K562 (cell line): ENCODE results near the gene PLXNA3. TPM values are rescaled to one million over a fixed set of nuclear protein-coding genes. Genes with fewer than 3 reads are reported as not detected.

Experiments used
- CBX3 ChIP-seq, 2 experiments: IDR thresholded peaks; 1 replicate in 1 of 2; 2 replicates in 1 of 2; pipeline ENCODE4 v1.6.1; 2012; ENCODE audit warnings: inconsistent platforms in 2 of 2, low read length in 2 of 2, borderline replicate concordance in 1 of 2, control low read depth in 1 of 2
- CTCF ChIP-seq, 3 experiments: IDR thresholded peaks in 2 of 3; conservative IDR thresholded peaks in 1 of 3; 2 replicates each; pipeline ENCODE4 v1.5.1; 2011 to 2012; ENCODE audit warnings: low read length in 3 of 3, mild to moderate bottlenecking in 3 of 3, control low read depth in 2 of 3, improper control_type of control experiment in 1 of 3, inconsistent platforms in 1 of 3, low read depth in 1 of 3, mixed read lengths in 1 of 3, moderate library complexity in 1 of 3; ENCODE audit not compliant: insufficient read depth in 2 of 3
- ELF1 ChIP-seq: fragments of 200-800 bp; sonication (Bioruptor generic); IDR thresholded peaks from 2 replicates; pipeline ENCODE4 v1.6.1; 2016; ENCODE audit warnings: missing genetic modification characterization, missing compliant biosample characterization
- ETS2 ChIP-seq: IDR thresholded peaks from 2 replicates; pipeline ENCODE4 v1.6.1; 2016; ENCODE audit warnings: borderline replicate concordance, missing genetic modification characterization, mild to moderate bottlenecking, moderate library complexity, missing compliant biosample characterization; ENCODE audit not compliant: poor library complexity, severe bottlenecking
- EWSR1 ChIP-seq: fragments of 450-650 bp; IDR thresholded peaks from 2 replicates; pipeline ENCODE4 v1.6.1; 2018; ENCODE audit warnings: borderline replicate concordance, mild to moderate bottlenecking, low read depth, moderate library complexity; ENCODE audit not compliant: partially characterized antibody
- HDAC2 ChIP-seq: fragments of 450-650 bp; IDR thresholded peaks from 2 replicates; pipeline ENCODE4 v1.6.1; 2016; ENCODE audit warnings: mild to moderate bottlenecking
- HDAC6 ChIP-seq: IDR thresholded peaks from 2 replicates; pipeline ENCODE4 v1.6.1; 2012; ENCODE audit warnings: low read depth, mild to moderate bottlenecking, control low read depth, inconsistent platforms, low read length, moderate library complexity
- MXD1 ChIP-seq: fragments of 250-450 bp; sonication (Bioruptor Pico); IDR thresholded peaks from 2 replicates; pipeline ENCODE4 v1.8.0; 2021; ENCODE audit warnings: borderline replicate concordance, mild to moderate bottlenecking, moderate library complexity; ENCODE audit not compliant: poor library complexity, severe bottlenecking
- NELFE ChIP-seq: IDR thresholded peaks from 2 replicates; pipeline ENCODE4 v1.6.1; 2011; ENCODE audit warnings: mild to moderate bottlenecking; ENCODE audit not compliant: insufficient read depth, insufficient read length
- PRPF4 ChIP-seq: fragments of 200-400 bp; formaldehyde crosslinking; IDR thresholded peaks from one replicate; pipeline ENCODE4 v1.6.1; 2017; ENCODE audit warnings: low read length, low read depth, mild to moderate bottlenecking; ENCODE audit not compliant: insufficient read depth, poor library complexity, severe bottlenecking
- SAFB2 ChIP-seq: fragments of 200-400 bp; formaldehyde crosslinking; IDR thresholded peaks from 2 replicates; pipeline ENCODE4 v1.6.1; 2018; ENCODE audit warnings: borderline replicate concordance, low read length, low read depth, moderate library complexity; ENCODE audit not compliant: severe bottlenecking
- THAP12 ChIP-seq: fragments of 250-450 bp; sonication (Bioruptor Pico); IDR thresholded peaks from 2 replicates; pipeline ENCODE4 v1.9.0; 2021; ENCODE audit warnings: mild to moderate bottlenecking, inconsistent platforms
- ZBTB11 ChIP-seq, 3 experiments: fragments of 200-800 bp in 1 of 3; fragments of 250-450 bp in 1 of 3; fragments of 450-650 bp in 1 of 3; sonication (Bioruptor Pico) in 1 of 3; sonication (Bioruptor generic) in 1 of 3; formaldehyde crosslinking in 1 of 3; IDR thresholded peaks; 2 replicates each; pipeline versions ENCODE4 v1.6.1 to v1.8.0; 2016 to 2022; ENCODE audit warnings: mild to moderate bottlenecking in 2 of 3, missing genetic modification characterization in 2 of 3, missing compliant biosample characterization in 1 of 3, moderate library complexity in 1 of 3
- ZFX ChIP-seq: sonication (generic); formaldehyde crosslinking; IDR thresholded peaks from 2 replicates; pipeline ENCODE4 v1.8.0; 2022; ENCODE audit warnings: mild to moderate bottlenecking, missing genetic modification reagents, moderate library complexity
- ZNF707 ChIP-seq: fragments of 250-450 bp; sonication (Bioruptor Pico); conservative IDR thresholded peaks from 2 replicates; pipeline ENCODE4 v1.8.0; 2022; ENCODE audit warnings: inconsistent platforms, mild to moderate bottlenecking, moderate library complexity
- polyA plus RNA-seq, 8 experiments: library from polyadenylated mRNA; depleted of rRNA in 4 of 8; stranded (reverse) in 5 of 8; unstranded in 3 of 8; fragments of >200 nt; fragmentation: Nextera tagmentation in 2 of 8; fragmentation: Illumina TruSeq in 1 of 8; extraction: Ambion mirVana in 2 of 8; extraction: Trizol in 1 of 8; gene quantifications; 2 replicates each; pipeline versions ENCODE4 v1.2.1 to v1.2.3, GENCODE V29; 2011 to 2014; ENCODE audit warnings: inconsistent platforms in 1 of 8, missing spikeins in 1 of 8
- total RNA-seq, 7 experiments: library from RNA; depleted of rRNA in 6 of 7; stranded (reverse); fragments of >200 nt in 6 of 7; fragmentation: Illumina TruSeq in 2 of 7; extraction: Trizol in 2 of 7; gene quantifications; 2 replicates each; pipeline versions ENCODE4 v1.2.1 to v1.2.3, GENCODE V29; 2011 to 2021; ENCODE audit warnings: low replicate concordance in 1 of 7

The PLXNA3 gene
- total and polyA plus RNA-seq, 9 of the 15 experiments (the other 6 are each of a cell fraction or from before 2014, with no cell fraction given) = 0.32 to 47.8 (median 7.5) TPM

- no peak for TF ChIP-seq MXD1 (CRISPR knock-in tag)
- TF ChIP-seq PRPF4 = no peak
- TF ChIP-seq CBX3 (IDR thresholded peaks at IDR 0.05; ENCODE audit: borderline replicate concordance in 1 of 2, low read length in 2 of 2) = no peak
- peak; percentile 61 for TF ChIP-seq ZFX (CRISPR knock-in tag)
- TF ChIP-seq HDAC6 = no peak
- peak; percentile 80 for TF ChIP-seq THAP12
- TF ChIP-seq NELFE = no peak
- TF ChIP-seq EWSR1 = no peak
- no peak for TF ChIP-seq ZNF707 (CRISPR knock-in tag)
- TF ChIP-seq ZBTB11 (CRISPR knock-in tag; IDR thresholded peaks at IDR 0.05) = peak in 1 of 3 experiments; percentile 58; a peak in 1 of 6 replicates
- TF ChIP-seq ETS2 = no peak
- TF ChIP-seq ELF1 = no peak
- TF ChIP-seq HDAC2 = 0 out of 2 replicates have a peak, but pooled peaks have one; percentile 47
- no peak for TF ChIP-seq SAFB2
- TF ChIP-seq CTCF (IDR thresholded peaks at IDR 0.05 in 2 of 3, conservative IDR thresholded peaks at IDR 0.05 in 1 of 3; ENCODE audit: insufficient read depth in 2 of 3, low read depth in 1 of 3, low read length in 3 of 3) = peak in 2 of 3 experiments; percentile 21 to 42; a peak in 2 of 6 replicates
These were observed 32.5 kb downstream of the PLXNA3 start, which contains the start of gene SLC10A3 (continued) for GRCh38 chrX:154490414-154491083.
